Progenitor cell of endocrine pancreas (in vitro differentiated cells): ENCODE data around the gene RNF144B. TPM values are rescaled to one million over a fixed set of nuclear protein-coding genes. Genes with fewer than 3 reads are reported as not detected.

Experiments
- DNase-seq: peaks from one replicate; pipeline ENCODE4 v3.0.0; 2021; ENCODE audit warnings: low spot score; ENCODE audit not compliant: unreplicated experiment
- H3K27ac Mint-ChIP-seq: 2 replicates; pipeline ENCODE4 v1.8.0; 2021; ENCODE audit warnings: mild to moderate bottlenecking, moderate library complexity, mixed read lengths
- H3K27me3 Mint-ChIP-seq: 2 replicates; pipeline ENCODE4 v1.8.0; 2021; ENCODE audit warnings: mixed read lengths
- H3K36me3 Mint-ChIP-seq: 2 replicates; pipeline ENCODE4 v1.8.0; 2022; ENCODE audit warnings: mixed read lengths; ENCODE audit not compliant: insufficient read depth
- H3K4me1 Mint-ChIP-seq: 2 replicates; pipeline ENCODE4 v1.8.0; 2021; ENCODE audit warnings: low read depth, mixed read lengths
- H3K4me3 Mint-ChIP-seq: 2 replicates; pipeline ENCODE4 v1.8.0; 2021; ENCODE audit warnings: low read depth, mild to moderate bottlenecking, moderate library complexity, mixed read lengths
- H3K9me3 Mint-ChIP-seq: 2 replicates; pipeline ENCODE4 v1.8.0; 2021; ENCODE audit warnings: low read depth, mixed read lengths
- CTCF ChIP-seq: fragments of 200-600 bp; sonication (generic); IDR thresholded peaks from one replicate; pipeline ENCODE4 v1.5.0; 2021; ENCODE audit warnings: antibody characterized with exemption, mild to moderate bottlenecking; ENCODE audit not compliant: unreplicated experiment
- total RNA-seq: library from RNA; stranded (reverse); gene quantifications from 2 replicates; pipeline ENCODE4 v1.2.1, GENCODE V29; 2021

Gene RNF144B
- total RNA-seq, 1 donor from 2014 or later: 3.1 TPM

GRCh38 chr6:18410412-18410811 is 23.3 kb downstream of the RNF144B start:
- H3K4me3 Mint-ChIP-seq: no peak overlapping the region
- no peaks in the 10 kb centered on the region for H3K36me3 Mint-ChIP-seq
- peaks cover under 1% of the 10 kb centered on the region for H3K9me3 Mint-ChIP-seq
- H3K4me1 Mint-ChIP-seq: no peaks in the 10 kb centered on the region
- no peak overlapping the region for H3K27ac Mint-ChIP-seq
- no peaks in the 10 kb centered on the region for H3K27me3 Mint-ChIP-seq
- no peak for DNase-seq
- TF ChIP-seq CTCF: no peak

- H3K27ac Mint-ChIP-seq: no peak overlapping the region
- H3K9me3 Mint-ChIP-seq: peaks cover 4% of the 10 kb centered on the region
These were observed 24.9 kb downstream of the RNF144B start for GRCh38 chr6:18412068-18412467.

GRCh38 chr6:18412644-18413043 is 25.5 kb downstream of the RNF144B start:
- Mint-ChIP-seq H3K27ac (no peak overlapping the region), H3K27me3 (no peaks in the 10 kb centered on the region), H3K36me3 (no peaks in the 10 kb centered on the region), H3K4me1 (no peaks in the 10 kb centered on the region), H3K4me3 (no peak overlapping the region), H3K9me3 (peaks cover 5% of the 10 kb centered on the region)
- no peak for TF ChIP-seq CTCF
- no peak for DNase-seq

More at GRCh38 chr6:18412068-18412467, 24.9 kb downstream of the RNF144B start:
- TF ChIP-seq CTCF: no peak
- Mint-ChIP-seq H3K4me1 (no peaks in the 10 kb centered on the region), H3K27me3 (no peaks in the 10 kb centered on the region), H3K4me3 (no peak overlapping the region), H3K36me3 (no peaks in the 10 kb centered on the region)
- DNase-seq: no peak

GRCh38 chr6:18413381-18413780 is 26.2 kb downstream of the RNF144B start:
- Mint-ChIP-seq H3K4me1 (no peaks in the 10 kb centered on the region), H3K9me3 (peaks cover 6% of the 10 kb centered on the region), H3K27ac (no peak overlapping the region), H3K27me3 (no peaks in the 10 kb centered on the region), H3K36me3 (no peaks in the 10 kb centered on the region), H3K4me3 (no peak overlapping the region)
- no peak for DNase-seq
- no peak for TF ChIP-seq CTCF

GRCh38 chr6:18414116-18414515 is 27.0 kb downstream of the RNF144B start:
- Mint-ChIP-seq H3K4me3 (no peak overlapping the region), H3K9me3 (peaks cover 6% of the 10 kb centered on the region), H3K4me1 (no peaks in the 10 kb centered on the region), H3K27ac (no peak overlapping the region), H3K27me3 (no peaks in the 10 kb centered on the region), H3K36me3 (no peaks in the 10 kb centered on the region)
- no peak for DNase-seq
- no peak for TF ChIP-seq CTCF
